C4-2B (cell line): ENCODE measurements around the gene SLC9A9.

Source experiments
- ZFX ChIP-seq: fragments of 450-650 bp; IDR thresholded peaks from 2 replicates; pipeline ENCODE4 v1.6.1; 2017
- TF ChIP-seq, protein P1 (sequence below): fragments of 450-650 bp; conservative IDR thresholded peaks from 2 replicates; pipeline ENCODE4 v1.5.1; 2017; ENCODE audit warnings: mild to moderate bottlenecking

DNA sequence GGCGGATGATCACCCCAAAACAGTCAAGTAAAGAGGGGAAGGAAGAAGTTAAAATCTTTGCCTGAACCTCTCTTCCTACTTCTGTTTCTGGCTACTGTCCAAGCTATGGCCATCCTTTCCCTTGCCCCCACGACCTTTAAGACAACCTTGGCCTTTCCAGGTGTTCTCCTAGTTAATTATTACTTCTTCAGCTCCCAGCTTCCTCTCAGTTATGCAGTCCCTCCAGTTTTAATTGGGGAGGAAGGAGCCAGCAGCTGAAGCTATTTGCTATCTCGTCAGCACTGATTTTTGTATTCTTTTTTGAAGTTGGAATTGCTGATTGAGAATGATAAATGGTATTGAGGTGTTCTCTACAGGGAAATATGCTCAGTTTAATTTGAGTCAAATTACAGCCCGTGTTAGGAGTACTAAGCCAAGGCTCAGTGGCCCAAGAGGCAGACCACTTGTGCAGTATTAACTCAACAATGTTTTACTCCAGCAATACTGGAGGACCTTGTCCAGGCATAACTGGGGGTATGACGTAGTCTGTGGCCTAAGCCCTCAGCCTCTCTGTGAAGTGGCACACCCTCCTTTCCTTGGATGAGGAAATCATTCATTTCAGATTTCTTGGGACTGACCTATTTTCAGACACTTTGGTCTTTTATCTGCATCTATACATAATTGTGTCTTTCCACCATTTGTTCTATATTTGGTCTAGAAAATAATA is 336.9 kb downstream of the SLC9A9 start:
- TF ChIP-seq, protein P1, sequence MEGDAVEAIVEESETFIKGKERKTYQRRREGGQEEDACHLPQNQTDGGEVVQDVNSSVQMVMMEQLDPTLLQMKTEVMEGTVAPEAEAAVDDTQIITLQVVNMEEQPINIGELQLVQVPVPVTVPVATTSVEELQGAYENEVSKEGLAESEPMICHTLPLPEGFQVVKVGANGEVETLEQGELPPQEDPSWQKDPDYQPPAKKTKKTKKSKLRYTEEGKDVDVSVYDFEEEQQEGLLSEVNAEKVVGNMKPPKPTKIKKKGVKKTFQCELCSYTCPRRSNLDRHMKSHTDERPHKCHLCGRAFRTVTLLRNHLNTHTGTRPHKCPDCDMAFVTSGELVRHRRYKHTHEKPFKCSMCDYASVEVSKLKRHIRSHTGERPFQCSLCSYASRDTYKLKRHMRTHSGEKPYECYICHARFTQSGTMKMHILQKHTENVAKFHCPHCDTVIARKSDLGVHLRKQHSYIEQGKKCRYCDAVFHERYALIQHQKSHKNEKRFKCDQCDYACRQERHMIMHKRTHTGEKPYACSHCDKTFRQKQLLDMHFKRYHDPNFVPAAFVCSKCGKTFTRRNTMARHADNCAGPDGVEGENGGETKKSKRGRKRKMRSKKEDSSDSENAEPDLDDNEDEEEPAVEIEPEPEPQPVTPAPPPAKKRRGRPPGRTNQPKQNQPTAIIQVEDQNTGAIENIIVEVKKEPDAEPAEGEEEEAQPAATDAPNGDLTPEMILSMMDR = no peak
- TF ChIP-seq ZFX = no peak
